Kidney tubule cell (primary cell): ENCODE data around the gene STXBP4.
"Not testable (repeated sequence)": the region's sequence is repeated elsewhere in the genome, so short reads cannot be mapped to it uniquely, and the experiment has no call there.

Experiments used
- DNase-seq: peaks from one replicate; pipeline ENCODE4 v3.0.0-alpha.2; 2018; ENCODE audit warnings: low spot score

The STXBP4 gene

GRCh38 chr17:55057184-55057583 is 88.6 kb downstream of the STXBP4 start:
- DNase-seq, result no peak

- DNase-seq, result no peak
These were observed 91.2 kb downstream of the STXBP4 start for GRCh38 chr17:55059724-55060123.

GRCh38 chr17:55062921-55063320 is 94.4 kb downstream of the STXBP4 start:
- peak; percentile 83 for DNase-seq

GRCh38 chr17:55063885-55064874 is 95.6 kb downstream of the STXBP4 start:
- no peak for DNase-seq

- DNase-seq, result peak; percentile 49
These were observed 99.3 kb downstream of the STXBP4 start for GRCh38 chr17:55067697-55068439.

GRCh38 chr17:55068862-55069811 is 100.6 kb downstream of the STXBP4 start:
- no peak for DNase-seq

- no peak for DNase-seq
These were observed 101.5 kb downstream of the STXBP4 start for GRCh38 chr17:55069983-55070529.

GRCh38 chr17:55072898-55073297 is 104.3 kb downstream of the STXBP4 start:
- no peak for DNase-seq

GRCh38 chr17:55073467-55073866 is 104.9 kb downstream of the STXBP4 start:
- DNase-seq, result not testable (repeated sequence)

- DNase-seq, result no peak
These were observed 113.0 kb downstream of the STXBP4 start for GRCh38 chr17:55081559-55081958.

- DNase-seq, result peak; percentile 70
These were observed 118.1 kb downstream of the STXBP4 start for GRCh38 chr17:55086635-55087058.

- DNase-seq, result no peak
These were observed 120.7 kb downstream of the STXBP4 start for GRCh38 chr17:55089256-55089655.

- peak; percentile 9 for DNase-seq
These were observed 121.5 kb downstream of the STXBP4 start for GRCh38 chr17:55090079-55090492.

- no peak for DNase-seq
These were observed 124.8 kb downstream of the STXBP4 start for GRCh38 chr17:55093353-55093752.

GRCh38 chr17:55098765-55099164 is 130.2 kb downstream of the STXBP4 start:
- DNase-seq, result no peak

- no peak for DNase-seq
These were observed 142.0 kb downstream of the STXBP4 start for GRCh38 chr17:55110521-55110920.

- no peak for DNase-seq
These were observed 145.7 kb downstream of the STXBP4 start for GRCh38 chr17:55114283-55114682.

GRCh38 chr17:55116440-55116914 is 147.9 kb downstream of the STXBP4 start:
- no peak for DNase-seq

GRCh38 chr17:55117164-55117563 is 148.6 kb downstream of the STXBP4 start:
- no peak for DNase-seq

GRCh38 chr17:55120651-55121050 is 152.1 kb downstream of the STXBP4 start:
- DNase-seq, result no peak

- no peak for DNase-seq
These were observed 152.7 kb downstream of the STXBP4 start for GRCh38 chr17:55121268-55121667.
